K562 (cell line): ENCODE results near the gene SPG21. TPM values are rescaled to one million over a fixed set of nuclear protein-coding genes. Genes with fewer than 3 reads are reported as not detected.

Experiments
- ATAC-seq: fragments of 200-7000 bp; cut with Tn5 transposase; 3 replicates; pipeline ENCODE4 v1.9.1; 2020; ENCODE audit warnings: moderate library complexity
- BruUV-seq: library from RNA; stranded (reverse); fragments of 400-500 nt; replicated peaks from 2 replicates; lab custom pipeline; 2021; lab: Mats Ljungman, UMichigan
- CTCF ChIA-PET: fragments of 300-600 bp; formaldehyde crosslinking; extraction: SDS; loops from one replicate; lab custom pipeline; 2021; ENCODE audit warnings: low intra/inter-chr PET ratio; lab: Yijun Ruan, JAX
- POLR2A ChIA-PET: fragments of 300-600, 350-650 bp; sonication (Branson Sonifier 250); formaldehyde crosslinking; extraction: SDS; loops from one replicate; lab custom pipeline; 2021; ENCODE audit warnings: antibody characterized with exemption, inconsistent platforms; lab: Yijun Ruan, JAX
- DNase-seq, 4 experiments: peaks; one replicate each; pipeline versions ENCODE4 v3.0.0 to v3.0.0-alpha.2; 2011 to 2018; ENCODE audit warnings: low spot score in 3 of 4, mixed read lengths in 3 of 4; ENCODE audit errors: extremely low read depth in 1 of 4
- FAIRE-seq: peaks from 2 replicates; lab custom pipeline; 2011; peaks lifted over from hg19 to GRCh38; lab: Jason Lieb, UNC
- H2AFZ ChIP-seq: 2 replicates; pipeline ENCODE4 v1.6.0; 2011; ENCODE audit warnings: low read depth, low read length, control low read depth, inconsistent platforms
- H3K27ac ChIP-seq: fragments of 200-600 bp; 3 replicates; pipeline ENCODE4 v1.8.0; 2011; ENCODE audit warnings: low read depth, mild to moderate bottlenecking, control low read depth, inconsistent platforms, low read length, moderate library complexity, mixed read lengths; ENCODE audit errors: extremely low read depth
- H3K27me3 ChIP-seq, 2 experiments: fragments of 300-600 bp in 1 of 2; 2 replicates in 1 of 2; 3 replicates in 1 of 2; pipeline versions ENCODE4 v1.6.0 to v1.8.0; 2011; ENCODE audit warnings: inconsistent platforms in 2 of 2, low read length in 2 of 2, mild to moderate bottlenecking in 1 of 2, mixed read lengths in 1 of 2, moderate library complexity in 1 of 2; ENCODE audit not compliant: control insufficient read depth in 2 of 2, insufficient read depth in 2 of 2
- H3K36me3 ChIP-seq: fragments of 300-600 bp; 3 replicates; pipeline ENCODE4 v1.8.0; 2011; ENCODE audit warnings: mild to moderate bottlenecking, low read length, inconsistent platforms; ENCODE audit not compliant: control insufficient read depth, insufficient read depth
- H3K4me1 ChIP-seq, 2 experiments: fragments of 200-600 bp in 1 of 2; replicated peaks in 1 of 2; 2 replicates in 1 of 2; 3 replicates in 1 of 2; pipeline versions ENCODE4 v1.5.1 to v1.8.0; 2011; ENCODE audit warnings: inconsistent platforms in 2 of 2, low read length in 2 of 2, mild to moderate bottlenecking in 1 of 2, mixed read lengths in 1 of 2, moderate library complexity in 1 of 2; ENCODE audit not compliant: control insufficient read depth in 2 of 2, insufficient read depth in 2 of 2
- H3K4me2 ChIP-seq: 2 replicates; pipeline ENCODE4 v1.6.1; 2011; ENCODE audit warnings: low read length, control low read depth, inconsistent platforms, mixed read lengths; ENCODE audit not compliant: insufficient read depth
- H3K4me3 ChIP-seq: fragments of 200-600 bp; sonication (generic), shearing (Covaris generic); 2 replicates; pipeline ENCODE4 v1.5.1; 2016; ENCODE audit warnings: control low read depth, inconsistent platforms
- H3K79me2 ChIP-seq: fragments of 200-600 bp; 3 replicates; pipeline ENCODE4 v1.8.0; 2011; ENCODE audit warnings: low read length, inconsistent platforms; ENCODE audit not compliant: control insufficient read depth, insufficient read depth
- H3K9ac ChIP-seq, 2 experiments: 2 replicates each; pipeline versions ENCODE4 v1.6.0 to v1.6.1; 2011; ENCODE audit warnings: low read depth in 2 of 2, low read length in 2 of 2, control low read depth in 1 of 2, inconsistent platforms in 1 of 2, mild to moderate bottlenecking in 1 of 2, mixed read lengths in 1 of 2; ENCODE audit not compliant: insufficient read depth in 1 of 2
- H3K9me1 ChIP-seq: one replicate; pipeline ENCODE4 v1.6.0; 2011; ENCODE audit warnings: inconsistent platforms, mild to moderate bottlenecking, low read length, moderate library complexity; ENCODE audit not compliant: control insufficient read depth, insufficient read depth
- H3K9me3 ChIP-seq: replicated peaks from 2 replicates; pipeline ENCODE4 v1.5.1; 2011; ENCODE audit warnings: low read depth, low read length, inconsistent platforms; ENCODE audit not compliant: control insufficient read depth, insufficient read depth
- H4K20me1 ChIP-seq: replicated peaks from 2 replicates; pipeline ENCODE4 v1.6.1; 2011; ENCODE audit warnings: low read length, inconsistent platforms, mixed read lengths; ENCODE audit not compliant: control insufficient read depth, insufficient read depth
- ASH1L ChIP-seq: fragments of 450-650 bp; IDR thresholded peaks from 2 replicates; pipeline ENCODE4 v1.6.1; 2018; ENCODE audit warnings: borderline replicate concordance, mild to moderate bottlenecking, low read depth; ENCODE audit not compliant: partially characterized antibody
- FOXA1 ChIP-seq: fragments of 450-650 bp; IDR thresholded peaks from 2 replicates; pipeline ENCODE4 v1.6.1; 2016; ENCODE audit warnings: mild to moderate bottlenecking, borderline replicate concordance
- GTF2F1 ChIP-seq: IDR thresholded peaks from 2 replicates; pipeline ENCODE4 v1.6.1; 2011; ENCODE audit warnings: low read depth, low read length, improper control_type of control experiment
- KLF1 ChIP-seq: fragments of 450-650 bp; IDR thresholded peaks from 2 replicates; pipeline ENCODE4 v1.6.1; 2016; ENCODE audit warnings: missing genetic modification characterization, missing compliant biosample characterization
- NFYB ChIP-seq: IDR thresholded peaks from 2 replicates; pipeline ENCODE4 v1.6.1; 2011; ENCODE audit warnings: mild to moderate bottlenecking, moderate library complexity; ENCODE audit not compliant: insufficient read length; ENCODE audit errors: extremely low read depth
- PPARD ChIP-seq: fragments of 250-450 bp; sonication (Bioruptor Pico); IDR thresholded peaks from 2 replicates; pipeline ENCODE4 v1.8.0; 2022; ENCODE audit warnings: inconsistent platforms, mild to moderate bottlenecking, moderate library complexity
- PTBP1 ChIP-seq: fragments of 200-400 bp; formaldehyde crosslinking; IDR thresholded peaks from 2 replicates; pipeline ENCODE4 v1.6.1; 2017; ENCODE audit warnings: low read depth, low read length
- PURB ChIP-seq: sonication (generic); formaldehyde crosslinking; IDR thresholded peaks from 2 replicates; pipeline ENCODE4 v1.9.0; 2021; ENCODE audit warnings: low read depth, mild to moderate bottlenecking, missing genetic modification reagents
- SREBF2 ChIP-seq: sonication (generic); formaldehyde crosslinking; IDR thresholded peaks from 2 replicates; pipeline ENCODE4 v1.4.0; 2020; ENCODE audit warnings: mild to moderate bottlenecking, missing genetic modification reagents
- TAF7 ChIP-seq: fragments of 450-650 bp; IDR thresholded peaks from 2 replicates; pipeline ENCODE4 v1.6.1; 2016; ENCODE audit warnings: missing genetic modification characterization, missing compliant biosample characterization
- TBP ChIP-seq: optimal IDR thresholded peaks from 2 replicates; pipeline ENCODE3; 2011; ENCODE audit warnings: low read depth, low read length, improper control_type of control experiment
- ZBED1 ChIP-seq: IDR thresholded peaks from 2 replicates; pipeline ENCODE4 v1.6.1; 2014
- ZNF224 ChIP-seq: sonication (generic); formaldehyde crosslinking; IDR thresholded peaks from 2 replicates; pipeline ENCODE4 v1.8.0; 2022; ENCODE audit warnings: mild to moderate bottlenecking, missing genetic modification reagents
- ZNF561 ChIP-seq: fragments of 450-650 bp; formaldehyde crosslinking; conservative IDR thresholded peaks from 2 replicates; pipeline ENCODE4 v1.4.0; 2020; ENCODE audit warnings: mild to moderate bottlenecking, moderate library complexity
- ZNF766 ChIP-seq: fragments of 200-800 bp; sonication (Bioruptor generic); conservative IDR thresholded peaks from 2 replicates; pipeline ENCODE4 v1.6.1; 2016; ENCODE audit warnings: missing genetic modification characterization, missing compliant biosample characterization
- WGBS: fragments of 100-300 bp; shearing (Covaris generic); methylation state at CpG from one replicate; pipeline ENCODE4 v1.1.6; 2016; ENCODE audit warnings: low coverage, mixed read lengths; ENCODE audit not compliant: insufficient coverage; ENCODE audit errors: missing lambda C conversion rate; 5-methylcytosine and 5-hydroxymethylcytosine counted together
- in situ Hi-C: fragments of 300-500 bp; cut with MboI; formaldehyde crosslinking; loops from 4 replicates; pipeline ENCODE4 v1.15.0; 2018; ENCODE audit warnings: inconsistent platforms, mixed read lengths
- intact Hi-C: fragments of 100-400 bp; cut with micrococcal nuclease; formaldehyde crosslinking; loops from 2 replicates; pipeline ENCODE4 v1.14.2; 2022
- polyA plus RNA-seq, 8 experiments: library from polyadenylated mRNA; depleted of rRNA in 4 of 8; stranded (reverse) in 5 of 8; unstranded in 3 of 8; fragments of >200 nt; fragmentation: Nextera tagmentation in 2 of 8; fragmentation: Illumina TruSeq in 1 of 8; extraction: Ambion mirVana in 2 of 8; extraction: Trizol in 1 of 8; gene quantifications; 2 replicates each; pipeline versions ENCODE4 v1.2.1 to v1.2.3, GENCODE V29; 2011 to 2014; ENCODE audit warnings: inconsistent platforms in 1 of 8, missing spikeins in 1 of 8
- total RNA-seq, 7 experiments: library from RNA; depleted of rRNA in 6 of 7; stranded (reverse); fragments of >200 nt in 6 of 7; fragmentation: Illumina TruSeq in 2 of 7; extraction: Trizol in 2 of 7; gene quantifications; 2 replicates each; pipeline versions ENCODE4 v1.2.1 to v1.2.3, GENCODE V29; 2011 to 2021; ENCODE audit warnings: low replicate concordance in 1 of 7
- TF ChIP-seq, protein P1 (sequence below): fragments of 250-450 bp; sonication (Bioruptor Pico); IDR thresholded peaks from 2 replicates; pipeline ENCODE4 v1.5.1; 2021; ENCODE audit warnings: mild to moderate bottlenecking
- TF ChIP-seq, protein P2 (sequence below), 2 experiments: fragments of 450-650 bp; conservative IDR thresholded peaks; 2 replicates each; pipeline ENCODE4 v1.6.1; 2017; ENCODE audit warnings: mild to moderate bottlenecking in 2 of 2, moderate library complexity in 2 of 2

The SPG21 gene
- total and polyA plus RNA-seq, 9 of the 15 experiments (the other 6 are each of a cell fraction or from before 2014, with no cell fraction given) = 22.8 to 98.8 (median 65.1) TPM

DNA sequence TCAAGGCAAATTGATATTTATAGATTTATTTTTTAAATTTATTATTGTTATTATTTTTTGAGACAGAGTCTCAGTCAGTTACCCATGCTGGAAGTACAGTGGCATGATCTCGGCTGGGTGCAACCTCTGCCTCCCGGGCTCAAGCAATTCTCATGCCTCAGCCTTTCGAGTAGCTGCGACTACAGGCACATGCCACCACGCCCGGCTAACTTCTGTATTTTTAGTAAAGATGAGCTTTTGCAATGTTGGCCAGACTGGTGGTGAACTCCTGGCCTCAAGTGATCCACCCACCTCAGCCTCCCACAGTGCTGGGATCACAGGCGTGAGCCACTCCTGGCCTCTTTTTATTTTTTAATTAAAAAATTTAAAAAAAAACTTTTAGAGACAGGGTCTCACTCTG lies 19.0 kb downstream of the SPG21 start:
- no TSS peak for BruUV-seq

More for the DNA sequence above, 19.0 kb downstream of the SPG21 start:
- no peaks in the 10 kb centered on the region for H3K4me1 ChIP-seq
- no peaks in the 10 kb centered on the region for H3K9me3 ChIP-seq
- H3K9ac ChIP-seq = no peak overlapping the region
- CTCF ChIA-PET = interaction anchor here (0.6 kb wide), 1 partner anchor 174 kb away, joined by 3 read pairs; no protein-coding TSS in a partner anchor
- no peaks in the 10 kb centered on the region for H3K27me3 ChIP-seq
- H3K36me3 ChIP-seq = peaks cover 64% of the 10 kb centered on the region
- H3K79me2 ChIP-seq = no peaks in the 10 kb centered on the region
- no peak overlapping the region for H3K4me3 ChIP-seq
- H3K27ac ChIP-seq = no peak overlapping the region
- H2AFZ ChIP-seq = no peak overlapping the region
- no peak for FAIRE-seq
- WGBS = 99% methylated on average over 7 of the region's 7 CpGs
- in situ Hi-C loops = no loop called here
- H3K9me1 ChIP-seq = no peaks in the 10 kb centered on the region
- TF ChIP-seq PURB (CRISPR knock-in tag) (no peak), ZNF224 (CRISPR knock-in tag) (no peak), TBP (no peak), NFYB (no peak), ZNF766 (CRISPR knock-in tag) (no peak), ASH1L (no peak), PTBP1 (no peak), KLF1 (no peak), SREBF2 (CRISPR knock-in tag) (no peak), PPARD (CRISPR knock-in tag) (no peak), GTF2F1 (no peak), ZBED1 (no peak), TAF7 (tag) (no peak), FOXA1 (no peak), ZNF561 (CRISPR knock-in tag) (no peak)
- TF ChIP-seq, protein P1, sequence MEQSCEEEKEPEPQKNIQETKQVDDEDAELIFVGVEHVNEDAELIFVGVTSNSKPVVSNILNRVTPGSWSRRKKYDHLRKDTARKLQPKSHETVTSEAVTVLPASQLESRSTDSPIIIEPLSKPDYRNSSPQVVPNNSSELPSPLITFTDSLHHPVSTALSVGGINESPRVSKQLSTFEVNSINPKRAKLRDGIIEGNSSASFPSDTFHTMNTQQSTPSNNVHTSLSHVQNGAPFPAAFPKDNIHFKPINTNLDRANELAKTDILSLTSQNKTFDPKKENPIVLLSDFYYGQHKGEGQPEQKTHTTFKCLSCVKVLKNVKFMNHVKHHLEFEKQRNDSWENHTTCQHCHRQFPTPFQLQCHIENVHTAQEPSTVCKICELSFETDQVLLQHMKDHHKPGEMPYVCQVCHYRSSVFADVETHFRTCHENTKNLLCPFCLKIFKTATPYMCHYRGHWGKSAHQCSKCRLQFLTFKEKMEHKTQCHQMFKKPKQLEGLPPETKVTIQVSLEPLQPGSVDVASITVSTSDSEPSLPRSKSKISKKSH (CRISPR knock-in tag) = no peak
- TF ChIP-seq, protein P2, sequence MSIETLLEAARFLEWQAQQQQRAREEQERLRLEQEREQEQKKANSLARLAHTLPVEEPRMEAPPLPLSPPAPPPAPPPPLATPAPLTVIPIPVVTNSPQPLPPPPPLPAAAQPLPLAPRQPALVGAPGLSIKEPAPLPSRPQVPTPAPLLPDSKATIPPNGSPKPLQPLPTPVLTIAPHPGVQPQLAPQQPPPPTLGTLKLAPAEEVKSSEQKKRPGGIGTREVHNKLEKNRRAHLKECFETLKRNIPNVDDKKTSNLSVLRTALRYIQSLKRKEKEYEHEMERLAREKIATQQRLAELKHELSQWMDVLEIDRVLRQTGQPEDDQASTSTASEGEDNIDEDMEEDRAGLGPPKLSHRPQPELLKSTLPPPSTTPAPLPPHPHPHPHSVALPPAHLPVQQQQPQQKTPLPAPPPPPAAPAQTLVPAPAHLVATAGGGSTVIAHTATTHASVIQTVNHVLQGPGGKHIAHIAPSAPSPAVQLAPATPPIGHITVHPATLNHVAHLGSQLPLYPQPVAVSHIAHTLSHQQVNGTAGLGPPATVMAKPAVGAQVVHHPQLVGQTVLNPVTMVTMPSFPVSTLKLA (conservative IDR thresholded peaks at IDR 0.05) = no peak
- TF ChIP-seq, all 486 proteins: peak for 0
- DNase-seq (no peak), ATAC-seq (no peak)
- intact Hi-C loops = no loop called here
- H3K4me2 ChIP-seq = no peak overlapping the region
- POLR2A ChIA-PET = interaction anchor here (0.7 to 1.8 kb wide), 5 partner anchors 9 to 1871 kb away, joined by 3 to 5 read pairs (median 4); no protein-coding TSS in a partner anchor
- no peaks in the 10 kb centered on the region for H4K20me1 ChIP-seq
